ENCODE results near the gene ANKS1B. TPM values are rescaled to one million over a fixed set of nuclear protein-coding genes. Genes with fewer than 3 reads are reported as not detected.

The ANKS1B gene
- total and polyA plus RNA-seq, 7 donors = 1.0 to 57.3 (median 30.1) TPM; not detected in 1

DNA sequence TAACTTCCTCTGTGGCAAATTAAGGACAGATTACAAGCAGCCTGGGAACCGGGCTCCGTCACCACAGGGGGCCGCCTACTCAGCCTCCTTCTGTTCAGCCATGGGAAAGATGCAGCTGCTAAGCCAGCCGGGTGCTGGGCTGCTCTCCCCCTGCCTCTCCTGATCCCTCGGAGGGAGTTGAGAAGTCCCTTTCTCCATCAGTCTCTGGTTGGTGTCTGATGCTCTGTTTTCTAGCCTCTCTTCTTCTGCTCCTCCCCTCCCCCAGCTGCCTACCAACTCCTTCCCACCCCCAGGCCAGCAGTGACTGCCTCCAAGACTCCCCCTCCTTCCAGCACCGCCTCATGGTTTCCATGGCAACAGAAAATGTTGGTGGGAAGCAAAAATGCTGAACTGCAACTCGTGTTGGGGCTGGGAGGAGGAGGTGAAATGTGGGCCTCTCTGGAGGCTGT is 853.0 kb downstream of the ANKS1B start:
- no peaks in the 10 kb centered on the region for H3K36me3 ChIP-seq
- intact Hi-C loops (cut with DNase I) = no loop called here
- H3K9me3 ChIP-seq = no peaks in the 10 kb centered on the region
- no peak for TF ChIP-seq POLR2AphosphoS5 (IDR thresholded peaks at IDR 0.05)
- TF ChIP-seq, protein P1, sequence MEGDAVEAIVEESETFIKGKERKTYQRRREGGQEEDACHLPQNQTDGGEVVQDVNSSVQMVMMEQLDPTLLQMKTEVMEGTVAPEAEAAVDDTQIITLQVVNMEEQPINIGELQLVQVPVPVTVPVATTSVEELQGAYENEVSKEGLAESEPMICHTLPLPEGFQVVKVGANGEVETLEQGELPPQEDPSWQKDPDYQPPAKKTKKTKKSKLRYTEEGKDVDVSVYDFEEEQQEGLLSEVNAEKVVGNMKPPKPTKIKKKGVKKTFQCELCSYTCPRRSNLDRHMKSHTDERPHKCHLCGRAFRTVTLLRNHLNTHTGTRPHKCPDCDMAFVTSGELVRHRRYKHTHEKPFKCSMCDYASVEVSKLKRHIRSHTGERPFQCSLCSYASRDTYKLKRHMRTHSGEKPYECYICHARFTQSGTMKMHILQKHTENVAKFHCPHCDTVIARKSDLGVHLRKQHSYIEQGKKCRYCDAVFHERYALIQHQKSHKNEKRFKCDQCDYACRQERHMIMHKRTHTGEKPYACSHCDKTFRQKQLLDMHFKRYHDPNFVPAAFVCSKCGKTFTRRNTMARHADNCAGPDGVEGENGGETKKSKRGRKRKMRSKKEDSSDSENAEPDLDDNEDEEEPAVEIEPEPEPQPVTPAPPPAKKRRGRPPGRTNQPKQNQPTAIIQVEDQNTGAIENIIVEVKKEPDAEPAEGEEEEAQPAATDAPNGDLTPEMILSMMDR (IDR thresholded peaks at IDR 0.05) = no peak
- no peak for TF ChIP-seq EP300 (IDR thresholded peaks at IDR 0.05)
- no peak for TF ChIP-seq POLR2A (IDR thresholded peaks at IDR 0.05)
- no peak for DNase-seq
- H3K4me3 ChIP-seq = no peak overlapping the region
- WGBS, 2 donors = 21 to 35% methylated on average over 7 of the region's 7 CpGs
- no peaks in the 10 kb centered on the region for H3K27me3 ChIP-seq
- H3K4me1 ChIP-seq = peaks cover 0 to 8% (median 0%) of the 10 kb centered on the region in 4 donors
- H3K27ac ChIP-seq = peak overlapping the region in 1 of 4 donors; percentile 18

DNA sequence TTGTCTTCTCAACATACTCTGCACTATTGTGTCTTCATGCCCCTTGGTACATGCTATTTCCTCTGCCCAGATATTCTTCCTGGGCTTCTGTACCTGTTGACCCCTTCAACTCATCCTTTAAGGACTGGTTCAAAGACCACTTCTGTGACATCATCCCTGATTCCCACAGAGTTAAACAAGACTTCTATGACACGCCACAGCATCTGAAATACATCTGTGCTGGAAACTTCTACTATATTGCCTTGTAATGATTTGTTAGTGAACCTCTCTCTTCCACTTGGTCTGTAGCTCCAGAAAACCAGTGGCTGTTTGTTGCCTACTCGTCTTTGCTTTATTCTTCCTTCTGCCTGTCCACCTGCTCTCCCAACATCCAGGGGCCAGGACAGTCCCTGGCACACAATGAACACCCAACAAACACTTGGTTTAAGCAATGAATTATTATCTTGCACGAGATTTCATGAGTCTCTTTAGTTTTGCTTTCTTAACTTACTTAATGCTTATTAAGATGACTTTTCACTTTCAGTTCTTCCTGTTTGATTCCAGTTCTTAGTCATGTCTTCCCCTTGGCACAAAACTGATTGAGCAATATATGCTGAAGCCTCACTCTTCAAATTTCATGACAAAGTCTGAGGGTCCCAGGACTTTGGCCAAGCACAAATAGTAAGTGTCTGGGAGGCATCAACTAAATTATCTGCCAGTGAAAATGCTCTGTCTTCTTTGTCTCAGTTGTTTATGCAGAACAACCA is 853.8 kb downstream of the ANKS1B start:
- DNase-seq = no peak
- H3K9me3 ChIP-seq = no peaks in the 10 kb centered on the region
- H3K36me3 ChIP-seq = no peaks in the 10 kb centered on the region
- no peak overlapping the region for H3K4me3 ChIP-seq
- H3K27me3 ChIP-seq = no peaks in the 10 kb centered on the region
- no peak overlapping the region for H3K27ac ChIP-seq
- intact Hi-C loops (cut with DNase I) = no loop called here
- TF ChIP-seq POLR2AphosphoS5 (IDR thresholded peaks at IDR 0.05) (no peak), EP300 (IDR thresholded peaks at IDR 0.05) (no peak), POLR2A (IDR thresholded peaks at IDR 0.05) (no peak)
- TF ChIP-seq, protein P1 (IDR thresholded peaks at IDR 0.05) = no peak
- H3K4me1 ChIP-seq = peaks cover 0 to 8% (median 0%) of the 10 kb centered on the region in 4 donors
- WGBS, 2 donors = 52 to 62% methylated on average over 3 of the region's 3 CpGs

DNA sequence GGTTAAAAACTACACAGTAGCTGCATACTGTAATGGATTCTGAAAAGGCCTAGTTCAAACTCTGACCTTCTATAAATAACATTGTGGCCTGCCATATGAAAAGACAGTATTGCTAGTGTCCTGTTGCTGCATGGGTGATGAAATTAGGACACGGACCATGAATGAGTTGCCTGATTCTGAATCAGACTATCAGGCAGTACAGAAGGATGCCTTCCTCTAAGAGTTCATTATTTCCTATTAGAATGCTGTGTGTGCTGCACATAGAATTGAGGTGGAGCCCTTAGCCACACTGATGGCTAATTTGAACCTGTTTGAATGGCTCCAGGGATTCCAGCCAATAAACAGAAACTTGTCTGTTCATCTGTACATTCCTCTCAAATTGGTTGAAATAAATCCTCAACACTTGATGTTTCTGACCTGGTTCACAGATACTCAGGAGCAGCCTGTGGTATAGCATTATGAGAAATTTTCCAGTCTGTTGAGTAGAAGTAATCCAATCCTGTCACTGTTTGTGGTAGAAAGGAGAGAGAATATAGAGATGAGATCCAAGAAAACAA is 856.4 kb downstream of the ANKS1B start:
- H3K36me3 ChIP-seq = no peaks in the 10 kb centered on the region
- H3K4me1 ChIP-seq = peaks cover 0 to 8% (median 0%) of the 10 kb centered on the region in 4 donors
- H3K27ac ChIP-seq = no peak overlapping the region
- 37 to 39% methylated on average over 1 of the region's 1 CpG for WGBS, 2 donors
- H3K27me3 ChIP-seq = no peaks in the 10 kb centered on the region
- TF ChIP-seq, protein P1 (IDR thresholded peaks at IDR 0.05) = no peak
- TF ChIP-seq POLR2A (IDR thresholded peaks at IDR 0.05) (no peak), POLR2AphosphoS5 (IDR thresholded peaks at IDR 0.05) (no peak), EP300 (IDR thresholded peaks at IDR 0.05) (no peak)
- no peak for DNase-seq
- H3K9me3 ChIP-seq = no peaks in the 10 kb centered on the region
- no peak overlapping the region for H3K4me3 ChIP-seq
- intact Hi-C loops (cut with DNase I) = no loop called here

DNA sequence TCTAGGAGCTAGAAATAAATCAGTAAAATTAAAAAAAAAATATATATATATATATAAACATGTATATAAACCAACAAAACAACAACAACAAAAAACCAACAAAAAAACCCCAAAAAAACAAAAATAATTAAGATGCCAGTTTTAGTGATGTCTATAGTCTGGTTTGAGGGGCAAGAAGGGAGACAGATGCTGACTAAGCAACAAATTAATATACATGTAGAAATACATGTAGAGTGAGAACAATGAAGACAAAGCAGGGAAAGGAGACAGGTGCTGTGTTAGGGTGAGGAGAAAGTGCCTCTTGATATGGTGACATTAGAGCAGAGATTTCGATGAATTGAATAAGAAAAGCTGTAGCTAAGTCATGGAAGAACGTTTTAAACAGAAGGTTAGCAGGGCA is 861.8 kb downstream of the ANKS1B start:
- H3K27ac ChIP-seq = no peak overlapping the region
- DNase-seq = no peak
- H3K36me3 ChIP-seq = no peaks in the 10 kb centered on the region
- no peaks in the 10 kb centered on the region for H3K4me1 ChIP-seq
- H3K4me3 ChIP-seq = no peak overlapping the region
- no peaks in the 10 kb centered on the region for H3K27me3 ChIP-seq
- TF ChIP-seq, protein P1 (IDR thresholded peaks at IDR 0.05) = no peak
- TF ChIP-seq EP300 (IDR thresholded peaks at IDR 0.05) (no peak), POLR2A (IDR thresholded peaks at IDR 0.05) (no peak), POLR2AphosphoS5 (IDR thresholded peaks at IDR 0.05) (no peak)
- no peaks in the 10 kb centered on the region for H3K9me3 ChIP-seq
- 48 to 53% methylated on average over 2 of the region's 2 CpGs for WGBS, 2 donors
- intact Hi-C loops (cut with DNase I) = no loop called here
